OCI-LY7 (cell line): ENCODE measurements around the gene BEST2. TPM values are rescaled to one million over a fixed set of nuclear protein-coding genes. Genes with fewer than 3 reads are reported as not detected.

Source experiments
- BruUV-seq: library from RNA; stranded (reverse); fragments of 400-500 nt; replicated peaks from 2 replicates; lab custom pipeline; 2021; lab: Mats Ljungman, UMichigan
- CTCF ChIA-PET: fragments of 300-600 bp; sonication (Branson Sonifier 250); formaldehyde crosslinking; loops from one replicate; lab custom pipeline; 2022; ENCODE audit warnings: antibody characterized with exemption; ENCODE audit not compliant: unreplicated experiment; lab: Charles Lee
- POLR2A ChIA-PET: fragments of 300-600 bp; sonication (Branson Sonifier 250); formaldehyde crosslinking; loops from one replicate; lab custom pipeline; 2022; ENCODE audit warnings: antibody characterized with exemption; lab: Charles Lee
- DNase-seq: peaks from one replicate; pipeline ENCODE4 v3.0.0-alpha.2; 2015; ENCODE audit warnings: low spot score
- H2AFZ ChIP-seq: fragments of 200-600 bp; sonication (generic), shearing (Covaris generic); 2 replicates; pipeline ENCODE4 v1.6.1; 2014; ENCODE audit warnings: mild to moderate bottlenecking, antibody characterized with exemption, low read length, moderate library complexity
- H3K27ac ChIP-seq: fragments of 200-600 bp; sonication (generic); 2 replicates; pipeline ENCODE4 v1.5.1; 2014; ENCODE audit warnings: mixed run types, low read depth, mild to moderate bottlenecking, moderate library complexity, low read length, inconsistent platforms; ENCODE audit not compliant: poor library complexity, severe bottlenecking
- H3K36me3 ChIP-seq: fragments of 200-600 bp; sonication (generic); 2 replicates; pipeline ENCODE4 v1.6.1; 2014; ENCODE audit warnings: mild to moderate bottlenecking, antibody characterized with exemption, low read length, moderate library complexity, mixed read lengths; ENCODE audit not compliant: insufficient read depth
- H3K4me1 ChIP-seq: fragments of 200-600 bp; sonication (generic); 2 replicates; pipeline ENCODE4 v1.5.1; 2014; ENCODE audit warnings: mild to moderate bottlenecking, low read length; ENCODE audit not compliant: insufficient read depth, poor library complexity, severe bottlenecking
- H3K4me2 ChIP-seq: fragments of 200-600 bp; sonication (generic); 2 replicates; pipeline ENCODE4 v1.6.1; 2014; ENCODE audit warnings: mild to moderate bottlenecking, low read length
- H3K4me3 ChIP-seq: fragments of 200-600 bp; sonication (generic); 2 replicates; pipeline ENCODE4 v1.5.1; 2014; ENCODE audit warnings: mild to moderate bottlenecking, low read depth, low read length; ENCODE audit not compliant: poor library complexity, severe bottlenecking
- H3K79me2 ChIP-seq: fragments of 200-600 bp; sonication (generic); 2 replicates; pipeline ENCODE4 v1.6.1; 2016; ENCODE audit warnings: low read depth, mild to moderate bottlenecking, low read length, moderate library complexity, mixed read lengths; ENCODE audit not compliant: insufficient read depth
- H3K9me2 ChIP-seq: fragments of 200-600 bp; sonication (generic); 2 replicates; pipeline ENCODE4 v1.6.1; 2016; ENCODE audit warnings: mild to moderate bottlenecking, low read length, mixed read lengths; ENCODE audit not compliant: insufficient read depth
- H3K9me3 ChIP-seq: fragments of 200-600 bp; sonication (generic); 2 replicates; pipeline ENCODE4 v1.6.1; 2014; ENCODE audit warnings: mild to moderate bottlenecking, mixed run types, low read length, mixed read lengths
- H4K20me1 ChIP-seq: fragments of 200-600 bp; sonication (generic); 2 replicates; pipeline ENCODE4 v1.6.1; 2014; ENCODE audit warnings: mild to moderate bottlenecking, antibody characterized with exemption, low read length, moderate library complexity, mixed read lengths; ENCODE audit not compliant: insufficient read depth
- CTCF ChIP-seq: fragments of 200-600 bp; sonication (generic); conservative IDR thresholded peaks from 2 replicates; pipeline ENCODE4 v1.5.1; 2014; ENCODE audit warnings: mild to moderate bottlenecking, antibody characterized with exemption, low read length, moderate library complexity, mixed read lengths
- EZH2phosphoT487 ChIP-seq: fragments of 200-600 bp; sonication (generic); IDR thresholded peaks from 2 replicates; pipeline ENCODE4 v1.6.1; 2018; ENCODE audit warnings: low read depth, borderline replicate concordance, mild to moderate bottlenecking, mixed run types, antibody characterized with exemption, low read length, moderate library complexity, mixed read lengths
- intact Hi-C: fragments of 100-400 bp; cut with micrococcal nuclease; formaldehyde crosslinking; loops from one replicate; pipeline ENCODE4 v1.10.0; 2022; ENCODE audit not compliant: unreplicated experiment
- total RNA-seq, 2 experiments: library from RNA; depleted of rRNA in 1 of 2; stranded (reverse); fragments of >200 nt in 1 of 2; shearing (Covaris generic) in 1 of 2; gene quantifications; 2 replicates each; pipeline ENCODE4 v1.2.3, GENCODE V29; 2014 to 2022

Gene BEST2
- total RNA-seq, 2 experiments from 2014 or later: not detected

- Histone ChIP-seq H3K4me3 (peak overlapping the region; percentile 95), H3K4me2 (peak overlapping the region; percentile 92), H3K9me3 (no peaks in the 10 kb centered on the region), H3K79me2 (peaks cover 20% of the 10 kb centered on the region; the same call in 1 of the 2 replicates), H3K27ac (no peak overlapping the region), H3K9me2 (no peaks in the 10 kb centered on the region), H4K20me1 (no peaks in the 10 kb centered on the region), H3K36me3 (peaks cover 19% of the 10 kb centered on the region; the same call in 1 of the 2 replicates), H3K4me1 (peaks cover 28% of the 10 kb centered on the region), H2AFZ (peak overlapping the region; percentile 71; the same call in 1 of the 2 replicates)
- ChIA-PET CTCF (no interaction called here), POLR2A (interaction anchor here (1.1 kb wide), 1 partner anchor 10 kb away, joined by 5 read pairs; the partner anchor contains the start of gene JUNB)
- intact Hi-C loops: no loop called here
- no peak for DNase-seq
- TF ChIP-seq CTCF: no peak
- no peak for TF ChIP-seq EZH2phosphoT487
- no TSS peak for BruUV-seq
Measured at GRCh38 chr19:12802267-12803106, 50.9 kb downstream of the BEST2 start.

DNA sequence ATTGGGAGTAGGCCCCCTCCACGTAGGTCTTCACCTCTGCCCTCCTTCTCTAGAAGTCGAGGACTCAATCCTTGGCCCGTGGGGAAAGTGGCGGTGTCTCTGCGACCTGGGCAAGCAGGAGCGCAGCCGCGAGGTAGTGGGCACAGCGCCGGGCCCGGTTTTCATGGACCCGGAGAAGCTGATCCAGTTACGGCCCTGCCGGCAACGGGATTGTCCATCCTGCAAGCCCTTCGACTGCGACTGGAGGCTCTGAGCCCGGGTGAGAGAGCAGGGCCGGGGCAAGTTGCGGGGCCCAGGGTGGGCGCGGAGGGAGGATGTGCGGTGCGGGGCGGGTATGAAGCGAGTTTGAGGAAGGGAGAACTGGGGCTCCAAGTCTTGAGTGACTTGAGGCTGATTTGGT, 52.5 kb downstream of the BEST2 start:
- H3K4me3 ChIP-seq: no peak overlapping the region
- no peak overlapping the region for H2AFZ ChIP-seq
- TF ChIP-seq EZH2phosphoT487: no peak
- no peak for TF ChIP-seq CTCF
- peaks cover 20% of the 10 kb centered on the region; the same call in 1 of the 2 replicates for H3K79me2 ChIP-seq
- ChIA-PET POLR2A (no interaction called here), CTCF (no interaction called here)
- no peak overlapping the region for H3K4me2 ChIP-seq
- H3K9me3 ChIP-seq: no peaks in the 10 kb centered on the region
- no peak overlapping the region for H3K27ac ChIP-seq
- no peaks in the 10 kb centered on the region for H3K9me2 ChIP-seq
- H3K4me1 ChIP-seq: peaks cover 30% of the 10 kb centered on the region
- H4K20me1 ChIP-seq: no peaks in the 10 kb centered on the region
- BruUV-seq: no TSS peak
- intact Hi-C loops: no loop called here
- peaks cover 24% of the 10 kb centered on the region for H3K36me3 ChIP-seq
- DNase-seq: no peak
